HepG2 (cell line): ENCODE results near the gene MLLT1. TPM values are rescaled to one million over a fixed set of nuclear protein-coding genes. Genes with fewer than 3 reads are reported as not detected.

ENCODE experiments used
- ADNP ChIP-seq: sonication (generic); formaldehyde crosslinking; IDR thresholded peaks from 2 replicates; pipeline ENCODE4 v1.4.0; 2020; ENCODE audit warnings: missing genetic modification reagents
- AGO1 ChIP-seq: fragments of 200-400 bp; formaldehyde crosslinking; IDR thresholded peaks from 2 replicates; pipeline ENCODE4 v1.6.1; 2017; ENCODE audit warnings: mild to moderate bottlenecking, low read depth, low read length, moderate library complexity; ENCODE audit not compliant: poor library complexity, severe bottlenecking
- AGO2 ChIP-seq: fragments of 200-400 bp; formaldehyde crosslinking; optimal IDR thresholded peaks from 2 replicates; pipeline ENCODE3; 2017; ENCODE audit warnings: mild to moderate bottlenecking, low read depth, low read length, moderate library complexity
- ATF2 ChIP-seq: sonication (generic); formaldehyde crosslinking; IDR thresholded peaks from 2 replicates; pipeline ENCODE4 v1.4.0; 2020; ENCODE audit warnings: missing genetic modification reagents
- CEBPB ChIP-seq: IDR thresholded peaks from 2 replicates; pipeline ENCODE4 v1.6.1; 2011; ENCODE audit warnings: low read depth, low read length, improper control_type of control experiment, borderline replicate concordance
- CTCF ChIP-seq: sonication (generic); formaldehyde crosslinking; IDR thresholded peaks from 2 replicates; pipeline ENCODE4 v1.5.0; 2020; ENCODE audit warnings: mild to moderate bottlenecking, missing genetic modification reagents, moderate library complexity
- DNMT1 ChIP-seq: sonication (generic); formaldehyde crosslinking; IDR thresholded peaks from 2 replicates; pipeline ENCODE4 v1.5.1; 2020; ENCODE audit warnings: mild to moderate bottlenecking, missing genetic modification reagents
- GMEB1 ChIP-seq: sonication (generic); formaldehyde crosslinking; IDR thresholded peaks from 2 replicates; pipeline ENCODE4 v1.5.1; 2020; ENCODE audit warnings: missing genetic modification reagents, mild to moderate bottlenecking, borderline replicate concordance
- GTF2F1 ChIP-seq: fragments of 150-350 bp; IDR thresholded peaks from 2 replicates; pipeline ENCODE4 v1.6.1; 2014; ENCODE audit warnings: low read length
- HNRNPL ChIP-seq: fragments of 200-400 bp; formaldehyde crosslinking; IDR thresholded peaks from 2 replicates; pipeline ENCODE4 v1.6.1; 2017; ENCODE audit warnings: mild to moderate bottlenecking, low read depth, low read length
- HNRNPUL1 ChIP-seq: fragments of 200-400 bp; formaldehyde crosslinking; IDR thresholded peaks from 2 replicates; pipeline ENCODE4 v1.6.1; 2017; ENCODE audit warnings: low read depth, mild to moderate bottlenecking, low read length, moderate library complexity
- PLRG1 ChIP-seq: fragments of 450-650 bp; conservative IDR thresholded peaks from 2 replicates; pipeline ENCODE4 v1.6.1; 2016
- RELA ChIP-seq: sonication (generic); formaldehyde crosslinking; IDR thresholded peaks from 2 replicates; pipeline ENCODE4 v1.4.0; 2020; ENCODE audit warnings: missing genetic modification reagents
- RFX3 ChIP-seq: IDR thresholded peaks from 2 replicates; pipeline ENCODE4 v1.6.1; 2016; ENCODE audit warnings: missing biosample characterization, missing genetic modification reagents
- RFXANK ChIP-seq: IDR thresholded peaks from 2 replicates; pipeline ENCODE4 v1.6.1; 2016
- SALL1 ChIP-seq: sonication (generic); formaldehyde crosslinking; IDR thresholded peaks from 2 replicates; pipeline ENCODE4 v1.8.0; 2022; ENCODE audit warnings: mild to moderate bottlenecking, missing genetic modification reagents
- SIX1 ChIP-seq: sonication (generic); formaldehyde crosslinking; IDR thresholded peaks from 2 replicates; pipeline ENCODE4 v1.4.0; 2020; ENCODE audit warnings: missing genetic modification reagents, borderline replicate concordance
- STAT5B ChIP-seq: sonication (generic); formaldehyde crosslinking; IDR thresholded peaks from 2 replicates; pipeline ENCODE4 v1.4.0; 2020; ENCODE audit warnings: missing genetic modification reagents
- XRCC5 ChIP-seq: fragments of 200-400 bp; formaldehyde crosslinking; optimal IDR thresholded peaks from 2 replicates; pipeline ENCODE3; 2017; ENCODE audit warnings: mild to moderate bottlenecking, low read length
- YY1 ChIP-seq: IDR thresholded peaks from 2 replicates; pipeline ENCODE4 v1.6.1; 2011; ENCODE audit warnings: low read length, low read depth, moderate library complexity, mild to moderate bottlenecking; ENCODE audit not compliant: insufficient read depth, insufficient replicate concordance
- ZBTB33 ChIP-seq: sonication (generic); formaldehyde crosslinking; IDR thresholded peaks from 2 replicates; pipeline ENCODE4 v1.4.0; 2020; ENCODE audit warnings: missing genetic modification reagents
- ZFP36L1 ChIP-seq: sonication (generic); formaldehyde crosslinking; IDR thresholded peaks from 2 replicates; pipeline ENCODE4 v1.8.0; 2022; ENCODE audit warnings: mild to moderate bottlenecking, missing genetic modification reagents, moderate library complexity
- ZNF7 ChIP-seq: IDR thresholded peaks from 2 replicates; pipeline ENCODE4 v1.6.1; 2016; ENCODE audit warnings: missing biosample characterization, missing genetic modification reagents
- ZNF709 ChIP-seq: sonication (generic); formaldehyde crosslinking; IDR thresholded peaks from 2 replicates; pipeline ENCODE4 v1.5.0; 2020; ENCODE audit warnings: mild to moderate bottlenecking, missing genetic modification reagents
- ZNF780A ChIP-seq: sonication (generic); formaldehyde crosslinking; IDR thresholded peaks from 2 replicates; pipeline ENCODE4 v1.8.0; 2022; ENCODE audit warnings: mild to moderate bottlenecking, missing genetic modification reagents, moderate library complexity
- ZNF83 ChIP-seq: sonication (generic); formaldehyde crosslinking; IDR thresholded peaks from 2 replicates; pipeline ENCODE4 v1.4.0; 2020; ENCODE audit warnings: missing genetic modification reagents, mild to moderate bottlenecking, borderline replicate concordance
- polyA plus RNA-seq, 8 experiments: library from polyadenylated mRNA; depleted of rRNA in 3 of 8; stranded (reverse) in 7 of 8; unstranded in 1 of 8; fragments of >200 nt; fragmentation: Illumina TruSeq in 4 of 8; extraction: Trizol in 4 of 8; gene quantifications; 2 replicates each; pipeline versions ENCODE4 v1.2.1 to v1.2.3, GENCODE V29; 2011 to 2016; ENCODE audit warnings: low read depth in 4 of 8, missing spikeins in 1 of 8, mixed read lengths in 1 of 8; ENCODE audit not compliant: insufficient read depth in 1 of 8
- total RNA-seq, 5 experiments: library from RNA; depleted of rRNA; stranded (reverse); fragments of >200 nt; fragmentation: Illumina TruSeq; extraction: Trizol; gene quantifications; 2 replicates each; pipeline ENCODE4 v1.2.3, GENCODE V29; 2016; ENCODE audit warnings: low read depth in 1 of 5

MLLT1 gene
- total and polyA plus RNA-seq, 2 of the 13 experiments (the other 11 are each of a cell fraction or from before 2014, with no cell fraction given) = 11.7 to 12.2 TPM

DNA sequence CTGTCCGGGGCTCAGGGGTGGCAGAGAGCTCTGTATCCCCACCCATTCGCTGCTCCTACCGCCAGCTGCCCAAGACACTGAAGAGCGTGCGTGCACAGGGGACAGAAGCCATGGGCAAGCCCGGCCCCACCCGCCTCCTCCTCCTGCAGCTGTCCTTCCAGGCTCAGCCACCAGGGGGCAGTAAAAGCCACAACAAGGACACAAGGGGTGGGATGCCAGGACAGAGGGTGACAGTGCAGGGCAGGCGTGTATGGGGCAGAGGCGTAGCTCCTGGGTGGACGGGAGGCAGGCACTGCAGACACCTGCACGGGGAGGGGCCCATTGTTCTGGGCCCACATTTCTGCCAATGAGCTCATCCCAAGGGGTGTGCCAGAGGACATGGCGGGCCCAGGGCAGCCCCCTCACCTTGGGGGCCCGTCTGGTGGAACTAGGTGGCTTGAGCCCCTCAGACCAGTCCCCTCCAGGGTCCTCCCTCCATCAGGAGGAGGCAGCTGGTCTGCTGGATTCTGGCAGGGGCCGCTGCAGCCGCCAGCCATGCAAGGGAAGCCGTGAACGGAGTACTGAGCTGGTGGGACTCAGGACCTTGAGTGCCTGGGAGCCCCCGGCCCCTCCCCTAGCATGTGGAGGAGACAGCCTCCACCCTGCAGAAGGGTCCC, 61.2 kb downstream of the MLLT1 start (continued):
- TF ChIP-seq GMEB1 (no peak), ZNF780A (CRISPR knock-in tag) (no peak), SALL1 (CRISPR knock-in tag) (peak; percentile 34; the same call in 1 of the 2 replicates), ATF2 (CRISPR knock-in tag) (no peak), PLRG1 (no peak), ZNF83 (CRISPR knock-in tag) (no peak), ZNF709 (CRISPR knock-in tag) (no peak), RELA (CRISPR knock-in tag) (0 out of 2 replicates have a peak, but pooled peaks have one; percentile 31), ZNF7 (no peak), CEBPB (no peak), RFX3 (CRISPR knock-in tag) (no peak), XRCC5 (peak; percentile 62), ZFP36L1 (no peak), ADNP (CRISPR knock-in tag) (0 out of 2 replicates have a peak, but pooled peaks have one; percentile 35), STAT5B (CRISPR knock-in tag) (no peak), DNMT1 (CRISPR knock-in tag) (no peak), HNRNPL (peak; percentile 82), RFXANK (CRISPR knock-in tag) (no peak), AGO2 (peak; percentile 19), CTCF (CRISPR knock-in tag) (peak; percentile 98), HNRNPUL1 (no peak), SIX1 (CRISPR knock-in tag) (no peak), AGO1 (peak; percentile 33), YY1 (peak; percentile 17), ZBTB33 (peak; percentile 78), GTF2F1 (no peak)
